Mucosa of rectum (tissue), 2 donors: ENCODE data around the gene GIMAP8.

Experiments used
- H3K27ac ChIP-seq, 2 donors: one replicate each; pipeline ENCODE4 v1.7.0; 2013; ENCODE audit warnings: inconsistent platforms in 2 of 2, low read depth in 2 of 2, low read length in 2 of 2
- H3K27me3 ChIP-seq, 2 donors: one replicate each; pipeline ENCODE4 v1.7.0; 2013; ENCODE audit warnings: low read length in 2 of 2; ENCODE audit not compliant: control insufficient read depth in 2 of 2, insufficient read depth in 2 of 2
- H3K36me3 ChIP-seq, 2 donors: one replicate each; pipeline ENCODE4 v1.7.0; 2013; ENCODE audit warnings: low read length in 2 of 2; ENCODE audit not compliant: control insufficient read depth in 2 of 2, insufficient read depth in 2 of 2
- H3K4me1 ChIP-seq, 2 donors: one replicate each; pipeline ENCODE4 v1.7.0; 2013; ENCODE audit warnings: low read length in 2 of 2, mild to moderate bottlenecking in 1 of 2; ENCODE audit not compliant: control insufficient read depth in 2 of 2, insufficient read depth in 2 of 2
- H3K4me3 ChIP-seq, 2 donors: one replicate each; pipeline ENCODE4 v1.7.0; 2013; ENCODE audit warnings: low read length in 2 of 2
- H3K9ac ChIP-seq, 2 donors: one replicate each; pipeline ENCODE4 v1.7.0; 2013; ENCODE audit warnings: low read length in 2 of 2, low read depth in 1 of 2, mild to moderate bottlenecking in 1 of 2
- H3K9me3 ChIP-seq, 2 donors: one replicate each; pipeline ENCODE4 v1.7.0; 2013; ENCODE audit warnings: low read length in 2 of 2; ENCODE audit not compliant: control insufficient read depth in 2 of 2
- donor health status: healthy.
- donor health status: Normal muscosa, but diverticular disease.

Gene GIMAP8

DNA sequence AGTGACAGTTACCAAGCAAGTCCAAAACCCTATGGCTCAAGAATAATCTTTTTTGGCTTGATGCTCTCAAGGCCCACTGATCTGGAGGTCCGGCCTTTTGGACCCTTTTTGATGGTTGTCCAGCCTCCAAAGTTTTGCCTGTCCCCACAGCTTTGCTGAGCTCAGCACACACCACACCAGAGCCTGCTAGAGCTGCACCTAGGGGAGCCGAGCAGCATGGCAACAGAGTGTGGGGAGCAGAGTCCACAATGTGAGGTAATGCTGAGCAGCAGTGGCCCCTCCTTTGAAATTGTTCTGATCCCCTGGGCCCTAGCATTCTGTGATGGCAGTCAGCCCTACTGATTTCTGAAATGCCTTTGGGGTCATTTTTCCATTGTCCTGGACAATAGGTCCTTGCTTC lies 73.6 kb downstream of the GIMAP8 start:
- Histone ChIP-seq H3K9me3 (no peaks in the 10 kb centered on the region), H3K4me3 (no peak overlapping the region), H3K27me3 (no peaks in the 10 kb centered on the region), H3K36me3 (peaks cover 6% of the 10 kb centered on the region in 2 donors), H3K27ac (no peak overlapping the region), H3K4me1 (no peaks in the 10 kb centered on the region), H3K9ac (no peak overlapping the region)
